Karpas-422 (cell line): ENCODE data around the gene MTARC1. TPM values are rescaled to one million over a fixed set of nuclear protein-coding genes. Genes with fewer than 3 reads are reported as not detected.

Experiments
- total RNA-seq: library from RNA; depleted of rRNA; stranded (reverse); fragments of >200 nt; shearing (Covaris generic); gene quantifications from 2 replicates; pipeline ENCODE4 v1.2.3, GENCODE V29; 2014; ENCODE audit warnings: low replicate concordance; rRNA removed

MTARC1 gene
- total RNA-seq, 1 experiment from 2014 or later, result not detected

Other genes starting within 250 kb of the MTARC1 start
- gene C1orf115, start 96.5 kb upstream of the MTARC1 start, total RNA-seq, result 0.11 TPM in 1 of 2 replicates, not detected in the other
- 0.48 TPM in 1 of 2 replicates, not detected in the other for gene MTARC2, start 38.6 kb upstream of the MTARC1 start, total RNA-seq
- not detected in 2 replicates for gene HLX, start 92.5 kb downstream of the MTARC1 start, total RNA-seq